GM12878 (cell line): Measurements from ENCODE around the gene TTLL3. TPM values are rescaled to one million over a fixed set of nuclear protein-coding genes. Genes with fewer than 3 reads are reported as not detected.
"Not testable (repeated sequence)": the region's sequence is repeated elsewhere in the genome, so short reads cannot be mapped to it uniquely, and the experiment has no call there.

Experiments
- ATAC-seq: fragments of 200-7000 bp; cut with Tn5 transposase; 3 replicates; pipeline ENCODE4 v1.9.1; 2020; ENCODE audit warnings: mild to moderate bottlenecking, moderate library complexity
- BruUV-seq: library from RNA; stranded (reverse); fragments of 400-500 nt; replicated peaks from 2 replicates; lab custom pipeline; 2021; lab: Mats Ljungman, UMichigan
- CTCF ChIA-PET: fragments of 300-600 bp; sonication (Branson Sonifier 250); formaldehyde crosslinking; extraction: SDS; loops from one replicate; lab custom pipeline; 2021; ENCODE audit warnings: inconsistent platforms; lab: Yijun Ruan, JAX
- POLR2A ChIA-PET: fragments of 350-600 bp; formaldehyde crosslinking; extraction: SDS; loops from one replicate; lab custom pipeline; 2021; ENCODE audit warnings: inconsistent platforms; lab: Charles Lee
- RAD21 ChIA-PET: fragments of 300-600 bp; sonication (Branson Sonifier 250); formaldehyde crosslinking; loops from one replicate; lab custom pipeline; 2023; ENCODE audit warnings: antibody characterized with exemption; ENCODE audit not compliant: unreplicated experiment; lab: Charles Lee
- SMC1A ChIA-PET: fragments of 300-600 bp; sonication (Branson Sonifier 250); formaldehyde crosslinking; loops from one replicate; lab custom pipeline; 2023; ENCODE audit not compliant: unreplicated experiment, uncharacterized antibody; lab: Charles Lee
- DNase-seq: peaks from one replicate; pipeline ENCODE4 v3.0.0-alpha.2; 2011; ENCODE audit warnings: low read depth, low spot score
- FAIRE-seq: peaks from 3 replicates; lab custom pipeline; 2011; peaks lifted over from hg19 to GRCh38; lab: Jason Lieb, UNC
- H2AFZ ChIP-seq: 2 replicates; pipeline ENCODE4 v1.6.0; 2011; ENCODE audit warnings: low read depth, low read length, control low read depth; ENCODE audit not compliant: control insufficient read depth
- H3K27ac ChIP-seq: 2 replicates; pipeline ENCODE4 v1.5.1; 2011; ENCODE audit warnings: control low read depth; ENCODE audit not compliant: control insufficient read depth, insufficient read depth
- H3K27me3 ChIP-seq, 2 experiments: replicated peaks in 1 of 2; 2 replicates each; pipeline versions ENCODE4 v1.6.0 to v1.6.1; 2011; ENCODE audit warnings: low read length in 1 of 2; ENCODE audit not compliant: control insufficient read depth in 2 of 2, insufficient read depth in 2 of 2
- H3K36me3 ChIP-seq, 2 experiments: 2 replicates each; pipeline ENCODE4 v1.5.1; 2011; ENCODE audit warnings: low read length in 1 of 2; ENCODE audit not compliant: control insufficient read depth in 2 of 2, insufficient read depth in 2 of 2
- H3K4me1 ChIP-seq: 2 replicates; pipeline ENCODE4 v1.6.1; 2011; ENCODE audit warnings: mild to moderate bottlenecking, low read length, moderate library complexity, mixed read lengths; ENCODE audit not compliant: control insufficient read depth, insufficient read depth
- H3K4me2 ChIP-seq: 2 replicates; pipeline ENCODE4 v1.6.0; 2011; ENCODE audit warnings: control low read depth; ENCODE audit not compliant: control insufficient read depth, insufficient read depth
- H3K4me3 ChIP-seq: fragments of 200-600 bp; sonication (generic); 2 replicates; pipeline ENCODE4 v1.5.1; 2016
- H3K79me2 ChIP-seq: 2 replicates; pipeline ENCODE4 v1.6.0; 2011; ENCODE audit warnings: low read length; ENCODE audit not compliant: control insufficient read depth, insufficient read depth
- H3K9ac ChIP-seq: 2 replicates; pipeline ENCODE4 v1.8.0; 2011; ENCODE audit warnings: low read length, control low read depth, mixed read lengths; ENCODE audit not compliant: control insufficient read depth, insufficient read depth
- H3K9me3 ChIP-seq: replicated peaks from 3 replicates; pipeline ENCODE4 v1.5.1; 2011; ENCODE audit warnings: mild to moderate bottlenecking, low read length; ENCODE audit not compliant: control insufficient read depth, insufficient read depth
- H4K20me1 ChIP-seq: 2 replicates; pipeline ENCODE4 v1.6.0; 2011; ENCODE audit not compliant: control insufficient read depth, insufficient read depth
- CHD1 ChIP-seq: IDR thresholded peaks from 2 replicates; pipeline ENCODE4 v1.6.1; 2012; ENCODE audit warnings: low read depth, low read length, improper control_type of control experiment
- ETV6 ChIP-seq, 2 experiments: fragments of 450-650 bp in 1 of 2; IDR thresholded peaks in 1 of 2; conservative IDR thresholded peaks in 1 of 2; 2 replicates each; pipeline ENCODE4 v1.6.1; 2014; ENCODE audit warnings: antibody characterized with exemption in 1 of 2, borderline replicate concordance in 1 of 2, low read depth in 1 of 2, mild to moderate bottlenecking in 1 of 2, moderate library complexity in 1 of 2
- ZBED1 ChIP-seq: IDR thresholded peaks from 2 replicates; pipeline ENCODE4 v1.6.1; 2016; ENCODE audit warnings: borderline replicate concordance
- ZNF274 ChIP-seq: IDR thresholded peaks from one replicate; pipeline ENCODE4 v1.8.0; 2011; ENCODE audit not compliant: insufficient read length, insufficient read depth
- WGBS: methylation state at CpG from one replicate; pipeline ENCODE4 v1.1.6; 2016; ENCODE audit warnings: low lambda C conversion rate; ENCODE audit not compliant: insufficient replicate concordance, insufficient coverage; ENCODE audit errors: missing lambda C conversion rate; 5-methylcytosine and 5-hydroxymethylcytosine counted together
- in situ Hi-C: fragments of 300-500 bp; cut with MboI; formaldehyde crosslinking; loops from 9 replicates; pipeline ENCODE4 v1.14.3; 2018; ENCODE audit warnings: mixed read lengths
- intact Hi-C: fragments of 100-400 bp; cut with micrococcal nuclease; formaldehyde crosslinking; loops from one replicate; pipeline ENCODE4 v1.14.2; 2022; ENCODE audit not compliant: unreplicated experiment
- polyA plus RNA-seq, 11 experiments: library from polyadenylated mRNA; depleted of rRNA in 4 of 11; unstranded in 6 of 11; stranded (reverse) in 5 of 11; fragments of >200 nt; fragmentation: Nextera tagmentation in 4 of 11; fragmentation: Illumina TruSeq in 1 of 11; extraction: Ambion mirVana in 4 of 11; extraction: Trizol in 1 of 11; gene quantifications; 1 replicate in 1 of 11; 2 replicates in 10 of 11; pipeline versions ENCODE4 v1.2.1 to v1.2.3, GENCODE V29; 2011 to 2016; ENCODE audit warnings: inconsistent platforms in 2 of 11, missing spikeins in 2 of 11, low read depth in 1 of 11
- total RNA-seq, 4 experiments: library from RNA; depleted of rRNA in 3 of 4; stranded (reverse); fragments of >200 nt in 3 of 4; fragmentation: Illumina TruSeq in 1 of 4; extraction: Trizol in 1 of 4; gene quantifications; 2 replicates each; pipeline versions ENCODE4 v1.2.1 to v1.2.3, GENCODE V29; 2013 to 2021
- TF ChIP-seq, protein P1 (sequence below): IDR thresholded peaks from 2 replicates; pipeline ENCODE4 v1.6.1; 2012; ENCODE audit warnings: mild to moderate bottlenecking, low read depth, low read length

TTLL3 gene
- total and polyA plus RNA-seq, 10 of the 15 experiments (the other 5 are each of a cell fraction or from before 2014, with no cell fraction given): 4.2 to 51.3 (median 18.9) TPM

DNA sequence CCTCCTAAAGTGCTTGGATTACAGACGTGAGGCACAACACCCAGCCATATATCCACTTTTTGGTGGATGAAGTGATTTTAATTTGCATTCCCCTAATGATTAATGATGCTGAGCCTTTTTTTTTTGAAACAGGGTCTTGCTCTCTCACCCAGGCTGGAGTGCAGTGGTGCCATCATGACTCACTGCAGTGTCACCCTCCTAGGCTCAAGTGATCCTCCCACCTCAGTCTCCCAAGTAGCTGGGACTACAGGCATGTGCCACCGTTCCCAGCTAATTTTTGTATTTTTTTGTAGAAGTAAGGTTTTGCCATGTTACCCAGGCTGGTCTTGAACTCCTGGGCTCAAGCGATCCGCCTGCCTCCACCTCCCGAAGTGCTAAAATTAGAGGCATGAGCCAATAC, 62.0 kb downstream of the TTLL3 start:
- H3K9ac ChIP-seq, H3K4me3 ChIP-seq, H3K4me2 ChIP-seq, H3K79me2 ChIP-seq, FAIRE-seq, H2AFZ ChIP-seq, H3K27me3 ChIP-seq, H3K9me3 ChIP-seq, H3K36me3 ChIP-seq, in situ Hi-C loops, SMC1A ChIA-PET, H4K20me1 ChIP-seq, DNase-seq, intact Hi-C loops, H3K4me1 ChIP-seq, BruUV-seq, ATAC-seq, CTCF ChIA-PET, RAD21 ChIA-PET, H3K27ac ChIP-seq, POLR2A ChIA-PET: not testable (repeated sequence)
- 27% methylated on average over 5 of the region's 5 CpGs for WGBS

DNA sequence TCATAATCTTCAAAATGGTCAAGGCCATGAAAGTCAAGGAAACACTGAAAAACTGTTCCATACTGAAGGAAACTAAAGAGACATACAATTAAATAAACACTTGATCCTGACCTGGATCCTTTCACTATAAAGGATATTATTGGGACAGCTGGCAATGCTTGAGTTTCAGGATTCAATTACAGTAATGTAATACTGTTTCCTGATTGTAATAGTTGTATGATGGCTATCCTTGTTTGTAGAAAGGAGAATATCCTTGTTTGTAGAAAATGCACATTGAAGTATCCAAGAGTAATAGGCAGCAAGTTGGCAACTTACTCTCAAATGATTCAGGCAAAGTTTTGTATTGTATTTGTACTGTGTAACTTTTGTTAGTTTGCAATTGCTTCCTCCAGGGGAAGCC, 65.4 kb downstream of the TTLL3 start:
- TF ChIP-seq CHD1: no peak
- TF ChIP-seq, protein P1, sequence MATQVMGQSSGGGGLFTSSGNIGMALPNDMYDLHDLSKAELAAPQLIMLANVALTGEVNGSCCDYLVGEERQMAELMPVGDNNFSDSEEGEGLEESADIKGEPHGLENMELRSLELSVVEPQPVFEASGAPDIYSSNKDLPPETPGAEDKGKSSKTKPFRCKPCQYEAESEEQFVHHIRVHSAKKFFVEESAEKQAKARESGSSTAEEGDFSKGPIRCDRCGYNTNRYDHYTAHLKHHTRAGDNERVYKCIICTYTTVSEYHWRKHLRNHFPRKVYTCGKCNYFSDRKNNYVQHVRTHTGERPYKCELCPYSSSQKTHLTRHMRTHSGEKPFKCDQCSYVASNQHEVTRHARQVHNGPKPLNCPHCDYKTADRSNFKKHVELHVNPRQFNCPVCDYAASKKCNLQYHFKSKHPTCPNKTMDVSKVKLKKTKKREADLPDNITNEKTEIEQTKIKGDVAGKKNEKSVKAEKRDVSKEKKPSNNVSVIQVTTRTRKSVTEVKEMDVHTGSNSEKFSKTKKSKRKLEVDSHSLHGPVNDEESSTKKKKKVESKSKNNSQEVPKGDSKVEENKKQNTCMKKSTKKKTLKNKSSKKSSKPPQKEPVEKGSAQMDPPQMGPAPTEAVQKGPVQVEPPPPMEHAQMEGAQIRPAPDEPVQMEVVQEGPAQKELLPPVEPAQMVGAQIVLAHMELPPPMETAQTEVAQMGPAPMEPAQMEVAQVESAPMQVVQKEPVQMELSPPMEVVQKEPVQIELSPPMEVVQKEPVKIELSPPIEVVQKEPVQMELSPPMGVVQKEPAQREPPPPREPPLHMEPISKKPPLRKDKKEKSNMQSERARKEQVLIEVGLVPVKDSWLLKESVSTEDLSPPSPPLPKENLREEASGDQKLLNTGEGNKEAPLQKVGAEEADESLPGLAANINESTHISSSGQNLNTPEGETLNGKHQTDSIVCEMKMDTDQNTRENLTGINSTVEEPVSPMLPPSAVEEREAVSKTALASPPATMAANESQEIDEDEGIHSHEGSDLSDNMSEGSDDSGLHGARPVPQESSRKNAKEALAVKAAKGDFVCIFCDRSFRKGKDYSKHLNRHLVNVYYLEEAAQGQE: no peak
- no peak for TF ChIP-seq ETV6 (conservative IDR thresholded peaks at IDR 0.05 in 1 of 2, IDR thresholded peaks at IDR 0.05 in 1 of 2; ENCODE audit: borderline replicate concordance in 1 of 2, low read depth in 1 of 2)
- TF ChIP-seq ZBED1: no peak
- no peak for TF ChIP-seq ZNF274
- in situ Hi-C loops: no loop called here
- H3K9me3 ChIP-seq: no peaks in the 10 kb centered on the region
- ChIA-PET POLR2A (interaction anchor here (1.8 kb wide), 1 partner anchor 15 kb away, joined by 4 read pairs; the partner anchor contains the start of gene JAGN1), RAD21 (no interaction called here), CTCF (interaction anchor here (1.1 kb wide), 1 partner anchor 56 kb away, joined by 3 read pairs; no protein-coding TSS in a partner anchor), SMC1A (no interaction called here)
- no peak overlapping the region for H2AFZ ChIP-seq
- H4K20me1 ChIP-seq: no peaks in the 10 kb centered on the region
- peaks cover 5% of the 10 kb centered on the region for H3K4me1 ChIP-seq
- H3K79me2 ChIP-seq: no peaks in the 10 kb centered on the region
- H3K4me2 ChIP-seq: no peak overlapping the region
- DNase-seq (no peak), FAIRE-seq (no peak), ATAC-seq (no peak)
- H3K9ac ChIP-seq: no peak overlapping the region
- BruUV-seq: no TSS peak
- no peak overlapping the region for H3K4me3 ChIP-seq
- no peaks in the 10 kb centered on the region for H3K36me3 ChIP-seq
- intact Hi-C loops: no loop called here
- H3K27ac ChIP-seq: no peak overlapping the region
- H3K27me3 ChIP-seq: no peaks in the 10 kb centered on the region

DNA sequence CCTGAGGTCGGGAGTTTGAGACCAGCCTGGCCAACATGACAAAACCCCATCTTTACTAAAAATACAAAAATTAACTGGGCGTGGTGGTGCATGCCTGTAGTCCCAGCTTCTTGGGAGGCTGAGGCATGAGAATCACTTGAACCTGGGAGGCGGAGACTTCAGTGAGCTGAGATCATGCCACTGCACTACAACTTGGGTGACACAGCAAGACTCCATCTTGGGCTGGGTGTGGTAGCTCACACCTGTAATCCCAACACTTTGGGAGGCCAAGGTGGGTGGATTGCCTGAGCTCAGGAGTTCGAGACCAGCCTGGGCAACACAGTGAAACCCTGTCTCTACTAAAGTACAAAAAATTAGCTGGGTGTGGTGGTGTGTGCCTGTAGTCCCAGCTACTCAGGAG, 66.2 kb downstream of the TTLL3 start:
- H3K4me1 ChIP-seq, ATAC-seq, SMC1A ChIA-PET, H2AFZ ChIP-seq, DNase-seq, BruUV-seq, H3K36me3 ChIP-seq, H3K4me3 ChIP-seq, H3K9me3 ChIP-seq, H3K9ac ChIP-seq, H4K20me1 ChIP-seq, in situ Hi-C loops, FAIRE-seq, H3K4me2 ChIP-seq, H3K79me2 ChIP-seq, H3K27ac ChIP-seq, intact Hi-C loops, RAD21 ChIA-PET, H3K27me3 ChIP-seq: not testable (repeated sequence)
- POLR2A ChIA-PET: interaction anchor here (0.5 to 1.8 kb wide), 3 partner anchors 14 to 153 kb away, joined by 3 to 4 read pairs (median 3); partner anchors contain the start of gene JAGN1
- CTCF ChIA-PET: interaction anchor here (0.6 kb wide), 1 partner anchor 54 kb away, joined by 3 read pairs; no protein-coding TSS in a partner anchor
- WGBS: 36% methylated on average over 4 of the region's 4 CpGs
